ENCODE data around the gene C8G. TPM values are rescaled to one million over a fixed set of nuclear protein-coding genes. Genes with fewer than 3 reads are reported as not detected.

The C8G gene
- polyA plus RNA-seq, result 1 to 10 TPM in 1 of 3 donors, under 1 TPM in 1, not detected in 1; 0.85 to 1.1 TPM

DNA sequence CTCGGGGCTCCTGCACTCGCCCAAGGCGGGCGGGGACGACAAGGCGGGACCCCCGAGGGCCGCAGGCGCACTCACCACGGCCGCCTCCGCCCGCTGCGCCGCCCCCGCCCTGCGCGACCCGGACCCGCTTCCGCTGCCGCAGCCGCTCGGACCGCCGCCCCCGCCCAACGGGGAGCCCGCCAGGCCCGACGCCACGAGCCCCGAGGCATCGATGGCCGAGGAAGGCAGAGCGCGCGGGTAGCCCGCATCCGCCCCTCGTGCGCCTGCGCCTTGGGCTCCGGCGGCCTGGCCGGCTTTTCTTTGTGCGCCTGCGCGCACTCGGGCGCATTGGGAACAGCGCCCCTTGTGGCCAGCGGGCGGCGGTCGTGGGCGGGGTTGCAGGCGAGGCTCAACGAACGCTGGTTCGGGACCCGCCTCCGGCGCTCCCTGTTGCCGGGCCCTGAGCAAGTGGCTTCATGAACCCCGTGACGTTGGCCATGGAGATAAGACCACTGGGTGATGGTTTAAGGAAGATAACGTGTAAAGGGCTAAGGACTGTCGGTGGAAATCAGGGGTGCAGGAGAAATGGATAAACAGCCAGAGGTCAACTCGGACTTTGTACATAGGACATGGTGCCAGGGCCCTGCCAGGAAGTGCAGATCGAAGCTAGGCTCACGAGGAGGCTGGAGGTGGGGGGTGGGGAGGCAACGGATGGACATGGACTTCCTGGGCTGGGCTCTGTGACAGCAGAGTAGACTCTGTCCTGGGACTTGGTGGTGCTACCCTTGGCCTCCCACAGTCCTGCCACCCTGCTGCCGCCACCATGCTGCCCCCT lies at the start of gene C8G, which contains the start of gene FBXW5:
TSS of gene C8G (plus strand) at position 725 of the 814 bp plus-strand sequence. CDS start at position 803, 78 bp downstream.
TSS of gene FBXW5 (minus strand) at position 220 of the 814 bp plus-strand sequence. CDS start 655 bp downstream, outside the sequence.
- 4 to 5% (median 5%) methylated on average over 54 to 74 of the region's 74 CpGs for WGBS, 3 donors

DNA sequence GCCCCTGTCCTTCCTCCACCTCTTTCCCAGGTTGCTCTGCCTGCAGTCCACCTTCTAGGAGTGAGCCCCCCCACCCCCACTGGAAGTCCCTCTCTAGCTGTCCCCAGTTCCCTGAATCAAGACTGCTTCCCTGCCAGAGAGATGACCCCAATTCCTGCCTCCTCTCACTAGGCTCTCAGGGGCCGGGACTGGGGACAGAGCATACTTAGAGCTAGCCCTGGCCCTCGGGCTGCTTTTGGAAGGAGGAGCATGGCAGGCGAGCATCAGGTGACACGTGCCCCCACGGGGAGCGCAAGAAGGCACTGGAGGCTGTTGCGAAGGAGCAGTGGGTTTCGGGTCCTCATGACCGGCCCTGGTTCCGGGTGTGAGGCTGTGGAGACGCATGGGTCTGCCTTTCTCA lies 49.0 kb upstream of the C8G start:
- H3K27ac ChIP-seq (ENCODE audit: low read depth, low read length), result no peak overlapping the region
- WGBS, 3 donors, result 84 to 88% (median 85%) methylated on average over 11 of the region's 11 CpGs

More for the DNA sequence above, at the start of gene C8G, which contains the start of gene FBXW5:
- H3K27ac ChIP-seq (ENCODE audit: low read depth, low read length), result peak within 1 kb of the TSS; percentile 32

DNA sequence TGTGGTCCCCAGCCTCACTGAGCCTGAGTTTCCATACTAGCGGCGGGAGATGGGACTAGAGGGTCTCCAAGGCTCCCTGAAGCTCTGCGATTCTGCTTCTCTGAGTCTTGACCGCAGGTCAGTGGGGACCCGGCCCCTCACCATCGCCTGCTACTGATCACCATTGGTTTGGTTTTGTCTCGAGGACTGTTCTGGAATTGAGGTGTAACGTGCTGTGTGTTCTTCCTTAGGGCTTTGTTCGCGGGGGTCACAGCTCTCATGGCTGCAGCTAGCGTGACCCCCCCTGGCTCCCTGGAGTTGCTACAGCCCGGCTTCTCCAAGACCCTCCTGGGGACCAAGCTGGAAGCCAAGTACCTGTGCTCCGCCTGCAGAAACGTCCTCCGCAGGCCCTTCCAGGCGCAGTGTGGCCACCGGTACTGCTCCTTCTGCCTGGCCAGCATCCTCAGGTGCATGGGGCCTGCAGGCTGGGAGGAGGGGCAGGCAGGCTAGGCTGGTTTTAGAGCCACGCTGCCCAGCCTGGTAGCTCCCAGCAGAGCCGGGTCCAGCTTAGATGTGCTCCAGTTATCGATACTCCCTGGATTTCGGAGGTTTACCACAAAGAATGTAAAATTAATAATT lies 46.5 kb upstream of the C8G start:
- no peak overlapping the region for H3K27ac ChIP-seq (ENCODE audit: low read depth, low read length)
- WGBS, 3 donors, result 94 to 95% (median 95%) methylated on average over 21 of the region's 21 CpGs

- WGBS, 3 donors, result 63 to 81% (median 75%) methylated on average over 9 of the region's 9 CpGs
- H3K27ac ChIP-seq (ENCODE audit: low read depth, low read length), result no peak overlapping the region
Measured at GRCh38 chr9:136899196-136899595, 45.8 kb upstream of the C8G start.

DNA sequence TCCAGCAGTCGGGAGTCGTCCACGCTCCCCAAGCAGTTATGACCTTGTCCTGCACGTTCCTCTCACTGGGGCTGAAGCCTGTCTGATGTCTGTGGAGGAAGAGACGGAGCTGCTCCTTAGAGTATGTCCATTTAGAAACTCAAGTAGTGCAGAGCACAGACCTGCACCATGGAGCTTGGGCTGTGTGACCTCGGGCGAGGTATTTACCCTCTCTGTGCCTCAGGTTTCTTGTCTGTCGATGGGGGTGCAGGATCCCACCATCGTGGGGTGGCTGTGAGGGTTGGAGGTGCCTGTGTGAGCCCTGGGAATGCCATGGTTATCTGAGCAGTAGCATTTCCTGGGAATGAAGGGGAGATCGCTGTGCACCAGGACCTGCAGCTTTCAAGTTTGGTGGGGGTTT lies 44.5 kb upstream of the C8G start:
- H3K27ac ChIP-seq (ENCODE audit: low read depth, low read length), result no peak overlapping the region
- WGBS, 3 donors, result 91 to 96% (median 93%) methylated on average over 10 of the region's 10 CpGs

DNA sequence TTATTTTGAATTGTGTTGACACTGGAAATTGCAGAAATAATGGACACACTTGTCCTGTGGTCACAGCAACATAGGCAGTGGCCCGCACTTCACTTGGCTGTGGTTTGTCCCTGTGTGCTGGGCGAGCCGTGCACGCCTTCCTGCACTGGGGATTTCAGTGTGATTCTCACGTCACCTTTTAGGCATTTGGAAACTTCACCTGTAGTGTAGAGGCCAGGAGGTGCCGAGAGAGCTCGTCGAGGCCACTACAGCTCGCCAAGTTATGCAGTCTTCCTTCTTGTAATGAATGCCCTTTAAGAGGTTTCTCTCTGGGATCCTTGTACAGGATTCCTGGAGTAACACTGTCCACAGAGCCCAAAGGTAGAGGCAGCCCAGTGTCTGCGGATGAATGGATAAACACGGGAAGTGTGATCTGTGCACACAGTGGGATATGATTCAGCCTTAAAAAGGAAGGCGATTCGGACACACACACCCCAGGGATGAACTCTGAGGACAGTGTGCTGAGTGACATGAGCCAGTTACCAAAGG lies 44.0 kb upstream of the C8G start:
- H3K27ac ChIP-seq (ENCODE audit: low read depth, low read length), result no peak overlapping the region
- WGBS, 3 donors, result 59 to 83% (median 71%) methylated on average over 13 of the region's 13 CpGs

- 42 to 67% (median 47%) methylated on average over 20 of the region's 20 CpGs for WGBS, 3 donors
- H3K27ac ChIP-seq (ENCODE audit: low read depth, low read length), result peak overlapping the region; percentile 34
Measured at GRCh38 chr9:136901516-136902258, 43.4 kb upstream of the C8G start.

GRCh38 chr9:136902259-136902821 lies 42.7 kb upstream of the C8G start:
- 21 to 44% (median 37%) methylated on average over 15 of the region's 15 CpGs for WGBS, 3 donors
- H3K27ac ChIP-seq (ENCODE audit: low read depth, low read length), result peak overlapping the region; percentile 34

- H3K27ac ChIP-seq (ENCODE audit: low read depth, low read length), result no peak overlapping the region
- WGBS, 3 donors, result 53 to 64% (median 55%) methylated on average over 12 of the region's 12 CpGs
Measured at GRCh38 chr9:136903041-136903554, 41.9 kb upstream of the C8G start.

DNA sequence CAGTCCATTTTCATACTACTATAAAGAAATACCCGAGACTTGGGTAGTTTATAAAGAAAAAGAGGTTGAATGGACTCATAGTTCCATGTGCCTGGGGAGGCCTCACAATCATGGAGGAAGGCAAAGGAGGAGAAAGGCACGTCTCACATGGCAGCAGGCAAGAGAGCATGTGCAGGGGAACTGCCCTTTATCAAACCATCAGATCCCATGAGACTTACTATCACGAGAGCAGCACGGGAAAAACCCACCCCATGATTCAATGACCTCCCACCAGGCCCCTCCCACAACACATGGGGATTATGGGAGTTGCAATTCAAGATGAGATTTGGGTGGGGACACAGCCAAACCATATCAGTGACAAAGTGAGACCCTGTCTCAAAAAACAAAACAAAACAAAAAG lies 38.8 kb upstream of the C8G start:
- 60 to 79% (median 68%) methylated on average over 4 of the region's 4 CpGs for WGBS, 3 donors
- H3K27ac ChIP-seq (ENCODE audit: low read depth, low read length), result no peak overlapping the region

DNA sequence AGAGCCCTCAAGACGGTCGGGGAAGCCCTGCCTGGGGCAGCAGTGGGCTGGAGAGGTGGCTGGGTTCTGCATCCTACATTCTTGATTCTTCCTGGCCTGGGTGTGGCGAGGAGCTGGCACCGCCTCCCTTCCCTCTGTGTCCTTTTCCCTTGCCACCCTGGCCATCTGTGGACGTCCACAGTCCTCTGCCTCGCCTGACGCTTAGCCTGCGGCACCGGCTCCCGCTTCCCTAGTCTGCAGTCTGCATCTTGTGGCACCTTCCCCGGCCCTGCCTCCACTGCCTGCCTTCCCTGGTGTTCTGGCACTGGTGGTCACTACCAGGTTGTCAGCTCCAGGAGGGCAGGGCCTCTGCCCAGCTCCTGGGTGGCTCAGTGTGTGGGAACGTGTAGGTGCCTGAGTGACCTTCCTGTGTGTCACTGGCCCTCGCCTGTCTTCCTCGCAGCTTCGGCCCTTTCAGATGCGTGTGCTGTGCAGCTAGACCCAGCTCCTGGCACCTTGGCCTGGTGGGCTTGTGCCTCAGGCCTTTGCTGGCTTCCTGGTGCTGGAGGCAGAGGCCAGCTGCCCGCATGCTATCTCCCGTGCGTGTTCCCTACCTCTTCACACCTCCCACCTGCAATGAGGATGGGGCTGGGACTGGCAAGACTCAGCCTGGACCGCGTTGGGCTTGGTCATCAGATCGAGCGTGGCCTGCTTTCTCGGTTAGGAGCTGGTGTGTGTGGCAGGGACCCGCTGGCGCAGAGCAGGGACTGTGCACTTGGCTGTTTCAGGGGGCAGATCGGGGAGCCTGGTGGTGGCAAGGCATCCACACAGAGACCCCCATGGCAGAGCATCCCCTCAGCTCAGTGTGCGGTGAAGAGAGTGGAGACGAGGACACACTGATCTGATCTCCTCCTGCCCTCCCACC lies 37.8 kb upstream of the C8G start:
- 94 to 97% (median 96%) methylated on average over 28 to 29 of the region's 29 CpGs for WGBS, 3 donors
- no peak overlapping the region for H3K27ac ChIP-seq (ENCODE audit: low read depth, low read length)

DNA sequence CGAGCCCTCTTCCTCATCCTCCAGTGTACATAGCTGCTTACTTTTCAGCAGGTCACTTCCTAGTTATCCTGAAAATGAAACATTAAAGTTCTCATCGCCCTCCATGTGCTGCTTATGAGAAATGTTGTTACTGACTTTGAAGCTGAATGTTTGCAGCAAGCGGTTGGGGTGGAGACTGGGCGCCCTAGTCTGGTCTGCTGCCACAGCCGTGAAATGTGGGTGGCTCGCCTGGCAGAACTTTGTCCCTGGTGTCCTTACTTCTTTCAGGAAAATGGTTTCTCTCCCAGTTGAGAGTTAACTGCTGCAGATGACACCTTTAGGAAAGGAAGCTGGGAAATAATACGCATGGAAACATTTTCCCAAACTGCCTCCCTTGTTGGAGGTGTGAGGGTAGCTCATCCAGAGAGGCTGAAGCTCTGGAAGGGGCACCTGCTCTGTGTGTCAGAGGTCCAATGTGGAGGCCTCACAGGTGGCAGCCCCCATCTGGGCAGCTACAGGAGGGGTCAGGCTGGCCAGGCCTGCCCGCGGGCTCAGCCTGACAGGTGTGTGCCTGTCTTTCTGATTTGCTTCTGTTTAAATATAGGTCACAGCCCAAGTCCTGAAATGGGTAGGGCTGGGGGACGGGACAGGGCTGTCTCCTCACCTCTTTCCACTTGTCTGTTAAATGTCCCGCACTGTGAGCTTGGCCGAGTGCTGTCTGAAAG lies 34.7 kb upstream of the C8G start:
- H3K27ac ChIP-seq (ENCODE audit: low read depth, low read length), result no peak overlapping the region
- WGBS, 3 donors, result 92 to 94% (median 93%) methylated on average over 12 of the region's 12 CpGs

DNA sequence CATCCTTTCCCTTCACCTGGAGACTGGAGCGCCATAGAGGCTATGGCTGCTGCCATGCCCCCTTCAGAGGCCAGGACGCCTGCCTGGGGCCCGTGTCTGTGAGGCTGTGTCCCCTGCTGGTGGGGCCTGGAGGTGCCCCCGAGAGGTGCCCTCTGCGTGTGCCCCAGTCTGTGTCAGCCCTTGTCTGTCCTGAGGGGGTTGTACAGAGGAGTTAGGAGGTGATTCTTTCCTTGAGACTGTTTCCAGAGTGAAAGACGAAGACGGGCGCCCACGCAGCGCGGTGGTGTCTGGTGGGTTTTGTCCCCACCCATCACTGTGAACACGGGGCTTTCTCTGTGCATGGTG lies 34.2 kb upstream of the C8G start:
- no peak overlapping the region for H3K27ac ChIP-seq (ENCODE audit: low read depth, low read length)
- WGBS, 3 donors, result 90 to 91% (median 91%) methylated on average over 12 of the region's 12 CpGs

DNA sequence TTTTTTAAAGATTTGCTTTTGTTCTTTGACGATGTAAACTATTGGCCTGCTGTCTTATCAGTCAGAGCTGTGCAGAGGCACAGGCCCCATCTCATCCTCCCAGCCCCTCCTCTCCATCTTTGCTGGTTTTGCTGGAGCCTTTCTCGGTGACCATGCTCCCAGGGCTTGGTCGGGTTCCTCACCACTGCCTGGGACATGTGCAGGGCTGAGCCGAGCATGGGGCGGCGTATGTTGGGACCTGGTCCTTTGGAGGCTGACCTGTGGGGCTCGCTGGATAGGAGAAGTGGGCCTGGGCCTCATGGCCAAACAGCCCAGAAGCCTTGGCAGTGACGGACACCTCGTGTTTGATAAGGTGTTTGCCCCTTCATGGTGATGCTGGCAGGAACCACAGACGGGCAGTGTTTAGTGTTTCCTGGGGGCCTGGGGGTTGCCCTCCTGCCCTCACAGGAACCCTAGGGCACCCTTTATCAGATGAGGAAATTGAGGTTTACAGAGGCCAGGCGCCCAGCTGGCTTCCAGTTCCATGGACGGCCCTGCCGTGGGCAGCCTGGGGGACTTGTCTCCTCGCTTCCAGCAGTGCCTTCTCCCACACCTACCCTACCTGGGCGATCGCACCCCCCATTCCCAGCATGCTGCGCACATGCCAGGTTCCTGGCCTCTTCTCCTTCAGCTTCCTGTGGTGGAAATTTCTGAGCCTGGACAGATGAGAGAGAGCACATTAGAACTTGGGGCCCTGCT lies 31.2 kb upstream of the C8G start:
- 82 to 92% (median 84%) methylated on average over 17 of the region's 17 CpGs for WGBS, 3 donors
- no peak overlapping the region for H3K27ac ChIP-seq (ENCODE audit: low read depth, low read length)

DNA sequence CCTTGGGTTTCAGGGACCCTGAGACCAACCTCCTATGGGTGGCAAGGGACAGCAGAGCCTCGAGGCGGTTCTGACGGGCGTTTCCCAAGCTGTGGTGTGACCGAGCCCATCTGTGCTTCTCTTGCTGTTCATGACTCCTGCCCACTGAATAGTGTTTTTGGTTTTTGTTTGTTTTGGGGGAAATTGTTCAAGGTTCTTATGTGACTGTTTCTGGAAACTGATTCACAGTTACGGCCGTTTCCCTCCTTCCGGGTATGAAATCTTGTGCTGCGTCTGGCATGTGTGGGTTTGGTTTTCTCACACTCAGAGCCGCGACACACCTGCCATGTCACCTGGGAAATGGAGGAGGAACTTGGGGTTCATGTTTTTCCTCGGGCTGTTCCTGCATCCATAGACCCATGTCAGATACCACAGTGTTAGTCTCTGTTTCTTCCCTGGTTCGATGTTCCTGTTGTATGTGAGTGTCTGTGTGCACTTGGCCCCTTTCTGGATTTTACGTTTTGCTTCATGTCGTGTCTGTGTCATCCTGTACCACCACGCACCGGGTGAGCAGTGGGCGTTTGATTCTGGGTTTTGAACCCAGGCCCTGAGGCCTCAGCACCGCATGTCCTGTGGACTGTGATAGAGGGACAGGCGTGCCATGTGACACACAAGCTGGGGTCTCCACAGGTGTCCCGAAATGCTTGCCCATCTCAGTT lies 29.3 kb upstream of the C8G start:
- WGBS, 3 donors, result 86 to 88% (median 86%) methylated on average over 21 of the region's 21 CpGs
- H3K27ac ChIP-seq (ENCODE audit: low read depth, low read length), result no peak overlapping the region

Measured in adipose tissue (tissue), 3 donors.